Activated CD8-positive, alpha-beta memory T cell treated with anti-CD3 and anti-CD28 coated beads for 4 hours (primary cell): ENCODE measurements around the gene COQ8A.
"Not testable (repeated sequence)": the region's sequence is repeated elsewhere in the genome, so short reads cannot be mapped to it uniquely, and the experiment has no call there.

Experiments
- DNase-seq, 2 donors: peaks; one replicate each; pipeline ENCODE4 v3.0.0-alpha.2; 2020; ENCODE audit warnings: low read depth in 2 of 2

The COQ8A gene

GRCh38 chr1:226921504-226921903 is 18.6 kb upstream of the COQ8A start:
- no peak for DNase-seq

GRCh38 chr1:226929260-226930111 is 10.6 kb upstream of the COQ8A start:
- not testable (repeated sequence) for DNase-seq

- DNase-seq, result no peak
These were observed 5.4 kb upstream of the COQ8A start for GRCh38 chr1:226934483-226935237.

GRCh38 chr1:226937940-226938725 is 2.0 kb upstream of the COQ8A start:
- no peak for DNase-seq

GRCh38 chr1:226938903-226939437 is 1.1 kb upstream of the COQ8A start:
- no peak for DNase-seq

- no peak for DNase-seq
These were observed 561 bp upstream of the COQ8A start for GRCh38 chr1:226939438-226940028.

GRCh38 chr1:226940806-226941067 is 643 bp downstream of the COQ8A start:
- DNase-seq, result no peak

GRCh38 chr1:226942392-226942791 is 2.3 kb downstream of the COQ8A start:
- no peak for DNase-seq

GRCh38 chr1:226943156-226943555 is 3.1 kb downstream of the COQ8A start:
- DNase-seq, result no peak

GRCh38 chr1:226943927-226944326 is 3.8 kb downstream of the COQ8A start:
- DNase-seq, result no peak

GRCh38 chr1:226945106-226945857 is 5.2 kb downstream of the COQ8A start:
- no peak for DNase-seq

GRCh38 chr1:226945858-226946245 is 5.8 kb downstream of the COQ8A start:
- DNase-seq, result no peak

- DNase-seq, result no peak
These were observed 6.2 kb downstream of the COQ8A start for GRCh38 chr1:226946285-226946684.

GRCh38 chr1:226946841-226947240 is 6.7 kb downstream of the COQ8A start:
- DNase-seq, result no peak

- no peak for DNase-seq
These were observed 8.0 kb downstream of the COQ8A start for GRCh38 chr1:226948051-226948450.

- DNase-seq, result no peak
These were observed 8.4 kb downstream of the COQ8A start for GRCh38 chr1:226948480-226948879.

GRCh38 chr1:226948996-226949395 is 8.9 kb downstream of the COQ8A start:
- no peak for DNase-seq

GRCh38 chr1:226949401-226949800 is 9.3 kb downstream of the COQ8A start:
- DNase-seq, result no peak

- no peak for DNase-seq
These were observed 10.2 kb downstream of the COQ8A start for GRCh38 chr1:226950316-226950715.

GRCh38 chr1:226950871-226951270 is 10.8 kb downstream of the COQ8A start:
- DNase-seq, result no peak
